Activated CD4-positive, alpha-beta T cell treated with anti-CD3 and anti-CD28 coated beads, Interleukin-2, amount 50 U/mL, for 48 hours (primary cell): Measurements from ENCODE around the gene GNPTG.

ENCODE experiments used
- DNase-seq, 2 experiments: peaks; one replicate each; pipeline ENCODE4 v3.0.0-alpha.2; 2020

Gene GNPTG

DNA sequence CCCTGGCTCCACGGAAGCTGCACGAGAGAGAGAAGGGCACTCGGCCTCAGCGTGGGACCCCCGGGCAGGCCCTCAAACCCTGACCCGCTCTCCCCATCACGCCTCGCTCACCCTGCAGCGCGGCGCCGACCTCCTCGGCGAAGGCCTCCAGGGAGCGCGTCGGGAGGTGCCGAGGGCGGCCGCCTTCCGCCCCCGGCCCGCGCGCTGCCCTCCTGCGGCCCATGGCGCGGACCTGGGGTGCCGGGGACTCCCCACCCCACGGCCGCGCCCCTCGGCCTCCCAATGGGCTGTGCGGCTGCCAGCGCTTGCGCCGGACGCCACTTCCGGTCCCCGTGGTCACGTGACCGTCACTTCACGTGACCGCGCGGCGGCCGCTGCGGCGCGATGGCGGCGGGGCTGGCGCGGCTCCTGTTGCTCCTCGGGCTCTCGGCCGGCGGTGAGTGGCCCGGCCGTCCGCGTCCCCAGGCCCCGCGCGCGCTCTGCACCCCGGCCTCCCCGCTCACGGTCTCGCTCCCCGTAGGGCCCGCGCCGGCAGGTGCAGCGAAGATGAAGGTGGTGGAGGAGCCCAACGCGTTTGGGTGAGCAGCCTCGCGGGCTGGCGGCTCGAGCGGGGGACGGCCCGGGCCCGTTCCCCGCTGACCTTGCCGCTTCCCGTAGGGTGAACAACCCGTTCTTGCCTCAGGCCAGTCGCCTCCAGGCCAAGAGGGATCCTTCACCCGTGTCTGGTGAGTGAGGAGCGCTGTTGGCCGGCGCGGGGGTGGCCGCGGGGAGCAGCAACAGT, at the start of gene GNPTG, which contains the start of gene TSR3:
Gene GNPTG (plus strand): TSS at position 350 of the 781 bp plus-strand sequence. CDS start 35 bp downstream, at position 385.
Gene TSR3 (minus strand): TSS at position 297 of the 781 bp plus-strand sequence. CDS start 74 bp downstream, at position 223.
- DNase-seq = peak; percentile 81 to 83

DNA sequence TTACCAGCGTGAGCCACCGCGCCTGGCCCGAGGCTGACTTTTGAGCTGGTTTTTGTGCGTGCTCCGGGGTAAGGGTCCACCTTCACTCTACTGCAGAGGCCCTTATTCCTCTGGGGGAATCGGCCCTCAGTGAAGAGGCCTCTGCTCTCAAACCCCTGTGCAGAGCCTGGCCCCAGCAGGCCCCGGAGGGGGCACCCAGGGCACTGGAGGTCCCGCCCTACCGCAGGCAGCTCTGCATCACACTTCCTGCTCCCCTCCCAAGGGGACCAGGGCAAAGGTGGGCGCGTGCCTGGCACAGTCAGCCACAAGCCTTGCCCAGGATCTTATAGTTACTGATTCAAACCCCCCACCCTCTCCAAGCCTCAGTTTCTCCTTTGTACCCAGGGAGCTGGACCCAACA, 45.9 kb upstream of the GNPTG start:
- DNase-seq = no peak

DNA sequence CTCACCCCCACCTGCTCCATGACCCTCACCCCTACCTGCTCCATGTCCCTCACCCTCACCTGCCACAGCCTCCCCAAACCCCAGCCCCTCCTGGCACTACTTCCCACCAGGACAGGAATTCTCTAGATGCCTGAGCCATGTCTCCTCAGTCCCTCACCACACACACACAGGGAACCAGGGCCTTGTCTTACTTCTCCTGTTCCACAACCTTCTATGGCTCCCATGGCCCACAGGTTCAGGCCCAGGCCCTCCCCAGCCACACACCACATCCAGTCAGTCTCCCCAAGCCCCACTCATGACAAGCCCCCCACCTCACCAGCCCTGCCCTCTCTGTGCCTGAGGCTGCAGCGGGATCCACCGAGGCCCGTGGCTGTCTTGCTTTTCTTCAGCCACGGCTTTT, 45.4 kb upstream of the GNPTG start:
- DNase-seq = no peak

DNA sequence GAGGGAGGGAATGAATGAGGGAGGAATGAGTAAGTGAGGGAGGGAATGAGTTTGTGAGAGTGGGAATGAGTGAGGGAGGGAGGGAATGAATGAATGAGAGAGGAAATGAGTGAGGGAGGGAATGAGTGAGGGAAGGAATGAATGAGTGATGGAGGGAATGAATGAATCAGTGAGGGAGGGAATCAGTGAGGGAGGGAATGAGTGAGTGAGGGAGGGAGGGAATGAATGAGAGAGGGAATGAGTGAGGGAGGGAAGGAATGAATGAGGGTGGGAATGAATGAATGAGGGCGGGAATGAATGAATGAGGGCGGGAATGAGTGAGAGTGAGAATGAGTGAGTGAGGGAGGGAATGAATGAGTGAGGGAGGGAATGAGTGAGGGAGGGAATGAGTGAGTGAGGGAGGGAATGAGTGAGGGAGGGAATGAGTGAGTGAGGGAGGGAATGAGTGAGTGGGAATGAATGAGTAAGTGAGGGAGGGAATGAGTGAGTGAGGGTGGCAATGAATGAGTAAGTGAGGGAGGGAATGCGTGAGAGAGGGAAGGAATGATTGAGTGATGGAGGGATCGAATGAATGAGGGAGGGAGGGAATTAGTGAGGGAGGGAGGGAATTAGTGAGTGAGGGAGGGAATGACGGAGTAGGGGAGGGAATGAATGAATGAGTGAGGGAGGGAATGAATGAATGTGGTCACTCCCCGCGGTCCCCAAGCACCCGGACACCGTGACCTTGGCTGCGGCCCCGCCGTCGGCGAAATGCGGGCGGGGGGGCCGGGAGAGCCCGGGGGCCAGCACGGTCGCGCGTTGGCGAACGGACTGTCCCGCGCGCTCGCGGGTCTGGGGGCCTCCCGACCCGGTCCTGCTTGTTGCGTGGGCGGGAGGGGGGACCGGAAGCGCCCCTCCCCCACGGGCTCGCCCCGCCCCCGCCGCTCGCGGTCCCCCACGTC, 43.4 kb upstream of the GNPTG start:
- no peak for DNase-seq

DNA sequence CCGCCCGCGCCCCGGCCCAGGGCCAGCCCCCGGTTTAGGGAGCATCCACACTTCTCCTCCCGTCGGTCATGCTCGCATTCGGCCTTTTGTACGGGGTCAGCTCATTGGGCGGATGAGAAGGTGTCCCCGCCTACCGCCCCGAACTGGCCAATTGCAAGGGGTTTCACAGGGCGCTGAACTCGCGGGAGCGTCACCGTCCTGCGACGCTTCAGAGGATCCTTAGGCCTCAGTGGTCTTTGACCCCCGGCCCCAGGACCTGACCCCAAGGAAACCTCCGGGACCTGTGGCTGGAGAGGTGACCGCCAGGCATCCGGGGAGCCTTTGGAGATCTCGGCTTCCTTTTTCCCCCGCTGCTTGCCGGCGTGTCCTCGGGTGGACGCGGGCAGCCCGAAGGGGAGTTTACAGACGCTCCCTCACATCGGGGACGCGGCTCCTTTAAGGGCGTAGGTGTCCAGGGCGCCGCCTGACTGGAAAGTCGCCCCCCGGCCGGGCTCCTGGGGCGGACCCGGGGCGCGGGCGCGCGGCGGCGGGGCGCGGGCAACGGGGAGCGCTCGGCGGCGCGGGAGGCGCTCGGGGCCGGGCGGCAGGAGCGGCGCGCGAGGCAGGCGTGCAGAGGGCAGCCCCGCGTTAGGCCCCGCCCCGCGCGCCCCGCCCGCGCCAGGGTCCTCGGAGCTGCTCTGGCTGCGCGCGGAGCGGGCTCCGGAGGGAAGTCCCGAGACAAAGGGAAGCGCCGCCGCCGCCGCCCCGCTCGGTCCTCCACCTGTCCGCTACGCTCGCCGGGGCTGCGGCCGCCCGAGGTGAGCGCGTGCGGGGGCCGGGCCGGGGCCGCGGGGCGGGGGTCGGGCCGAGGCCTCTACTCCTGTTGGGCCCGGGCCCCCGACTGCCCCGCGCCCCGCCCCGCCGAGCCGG, 42.5 kb upstream of the GNPTG start, which contains the start of gene UBE2I:
Gene UBE2I (plus strand): TSS at position 660 of the 909 bp plus-strand sequence. CDS start 4,395 bp downstream, outside the sequence.
- peak; percentile 97 to 98 for DNase-seq

DNA sequence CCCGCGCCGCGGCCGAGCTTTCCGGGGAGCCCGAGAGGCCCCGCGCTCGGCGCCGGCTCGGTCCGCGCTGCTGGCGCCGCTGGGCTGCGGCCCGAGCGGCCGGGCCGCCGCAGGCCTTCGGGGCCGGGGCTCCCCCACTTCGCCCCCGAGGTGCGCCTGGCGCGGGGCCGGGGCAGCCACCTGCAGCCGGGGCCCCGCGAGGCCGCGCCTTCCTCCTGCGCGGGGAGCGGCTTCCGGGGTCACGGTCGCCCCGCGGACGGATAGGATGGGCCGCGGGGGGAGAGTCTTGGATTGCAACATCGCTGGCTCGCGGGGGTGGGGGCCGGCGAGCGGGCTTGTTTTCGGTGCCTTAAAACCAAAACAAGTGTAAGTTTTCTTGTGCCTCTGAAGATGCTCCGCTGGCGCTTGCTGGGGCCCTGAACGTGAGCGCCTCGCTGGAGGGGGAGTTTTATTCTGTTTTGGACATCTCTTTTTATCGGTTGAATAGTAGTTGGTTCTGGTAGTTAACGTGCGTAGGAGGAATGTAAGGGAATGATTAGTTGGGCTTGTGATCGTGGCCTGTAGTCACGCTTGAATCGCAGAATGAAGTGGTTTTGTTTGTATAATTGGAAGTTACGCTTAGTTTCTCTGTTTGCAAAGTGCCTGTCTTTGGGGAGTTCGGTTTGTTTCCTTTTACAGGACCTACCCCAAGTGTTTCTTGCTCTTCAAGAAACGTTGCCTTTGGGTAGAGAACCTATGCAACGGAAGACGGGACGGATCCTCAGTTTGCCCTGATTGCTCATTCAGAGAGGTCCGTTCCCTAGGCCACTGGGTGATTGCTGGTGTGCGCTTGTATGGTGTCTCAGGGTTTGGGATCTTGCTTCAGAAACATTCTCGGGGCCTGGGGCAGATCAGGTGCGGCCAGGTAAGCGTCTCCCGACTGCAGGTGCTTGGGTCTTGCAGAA, 41.6 kb upstream of the GNPTG start:
- peak; percentile 58 to 63 for DNase-seq

DNA sequence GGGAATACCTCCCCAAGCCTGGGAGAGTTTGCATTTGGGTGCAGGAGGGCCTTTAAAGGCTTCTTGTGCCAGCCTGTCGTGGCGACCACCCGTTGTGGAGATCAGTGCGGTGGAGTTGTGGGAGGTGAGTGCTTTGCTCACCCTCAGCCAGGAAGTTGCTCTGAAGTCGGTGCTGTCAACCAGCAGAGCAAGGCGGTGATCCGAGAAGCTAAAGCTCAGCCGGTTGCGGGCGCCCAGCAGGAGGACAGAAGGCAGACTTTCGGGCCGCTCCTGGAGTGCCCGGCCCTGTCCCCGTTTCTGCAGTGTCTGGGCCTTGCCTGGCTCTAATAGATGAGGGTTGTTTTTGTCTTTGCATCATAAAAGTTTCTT, 40.9 kb upstream of the GNPTG start:
- peak in 1 of 2 experiments; percentile 28 for DNase-seq

DNA sequence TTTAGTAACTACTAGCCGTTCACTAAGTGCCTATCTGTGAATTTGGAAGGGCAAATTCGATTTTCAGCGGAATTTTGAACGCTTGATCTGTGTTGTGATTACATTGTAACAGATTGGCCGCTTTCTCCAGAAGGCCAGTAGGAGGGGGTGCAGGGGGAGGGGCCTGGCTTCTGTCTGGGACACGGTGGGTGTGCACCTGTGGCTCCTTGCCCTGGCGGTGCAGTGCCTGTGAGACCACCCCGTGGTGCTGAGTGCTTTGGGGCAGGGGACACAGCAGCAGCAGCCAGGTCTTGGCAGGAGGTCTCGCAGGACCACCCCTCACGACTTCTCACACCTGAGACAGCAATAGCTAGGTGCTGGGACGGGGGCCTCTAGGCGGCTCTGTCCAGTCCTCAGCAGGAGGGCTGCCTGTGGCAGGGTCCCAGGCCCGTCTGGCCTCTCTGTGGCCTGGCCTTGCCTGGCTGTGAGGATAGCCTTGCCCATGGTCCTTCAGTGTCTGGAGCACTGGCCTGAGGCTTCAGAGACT, 40.5 kb upstream of the GNPTG start:
- DNase-seq = no peak

DNA sequence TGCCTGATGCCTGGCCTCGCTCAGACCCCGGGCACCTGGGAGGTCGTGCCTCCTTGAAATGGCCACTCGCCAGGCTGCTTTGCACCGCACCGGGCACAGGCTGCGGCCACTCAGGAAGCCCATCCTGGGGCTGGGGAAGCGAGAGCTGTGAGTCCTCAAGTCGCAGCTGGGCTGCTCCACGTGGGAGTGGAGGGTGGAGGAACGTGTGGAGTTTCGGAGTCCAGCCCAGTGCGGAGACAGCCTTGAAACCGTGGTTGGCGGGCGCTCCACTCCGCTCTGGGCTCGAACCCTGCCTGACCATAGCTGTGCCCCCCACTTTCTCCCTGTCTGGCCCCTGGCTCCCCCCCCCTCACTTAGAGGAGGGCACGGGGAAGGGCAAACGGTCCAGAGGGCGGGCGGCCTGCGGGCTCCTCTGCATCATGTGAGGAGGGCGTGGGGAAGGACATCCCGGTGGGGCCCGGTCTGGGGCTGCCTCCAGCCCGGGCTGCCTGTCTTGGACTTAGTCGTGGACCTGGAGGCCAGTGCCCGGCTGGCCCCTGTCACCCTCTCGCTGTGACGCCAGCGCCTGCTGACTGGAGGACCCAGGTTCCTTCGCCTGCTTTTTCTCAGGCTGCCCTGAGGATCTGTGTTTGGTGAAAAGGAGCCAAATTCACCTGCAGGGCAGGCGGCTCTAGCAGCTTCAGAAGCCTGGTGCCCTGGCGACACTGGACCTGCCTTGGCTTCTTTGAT, 39.8 kb upstream of the GNPTG start:
- no peak for DNase-seq

DNA sequence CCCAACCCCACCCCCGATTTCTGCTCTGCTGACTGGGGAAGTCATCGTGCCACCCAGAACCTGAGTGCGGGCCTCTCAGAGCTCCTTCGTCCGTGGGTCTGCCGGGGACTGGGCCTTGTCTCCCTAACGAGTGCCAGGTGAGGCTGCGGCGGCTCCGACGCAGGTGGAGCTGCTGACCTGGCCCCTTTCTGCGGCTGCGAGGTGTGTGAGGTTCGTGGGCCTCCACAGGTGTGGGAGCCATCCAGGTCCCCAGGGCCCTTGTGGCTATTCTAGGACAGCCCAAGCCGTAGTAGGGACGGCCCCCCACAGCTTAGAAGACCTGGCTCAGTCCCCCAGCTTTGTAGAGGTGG, 39.3 kb upstream of the GNPTG start:
- no peak for DNase-seq

DNA sequence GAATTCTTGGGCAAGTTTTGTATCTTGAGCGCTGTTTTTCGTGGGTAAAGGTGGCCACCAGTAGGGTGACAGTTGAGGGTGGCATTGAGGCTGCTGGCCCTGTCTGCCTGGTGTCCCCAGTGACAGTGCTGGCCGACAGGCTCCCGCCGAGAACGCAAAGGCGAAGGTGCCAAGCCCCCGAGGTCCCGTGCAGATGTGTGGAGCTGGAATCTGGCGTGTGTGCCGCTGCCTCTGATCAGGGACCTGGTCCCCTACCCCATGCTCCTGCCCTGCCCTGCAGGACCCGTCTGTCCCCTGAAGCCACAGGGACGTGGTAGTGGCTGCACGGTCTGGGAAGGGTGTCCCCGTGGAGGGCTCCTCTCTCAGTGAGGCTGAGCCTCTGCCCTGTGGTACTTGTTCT, 38.8 kb upstream of the GNPTG start:
- DNase-seq = no peak

DNA sequence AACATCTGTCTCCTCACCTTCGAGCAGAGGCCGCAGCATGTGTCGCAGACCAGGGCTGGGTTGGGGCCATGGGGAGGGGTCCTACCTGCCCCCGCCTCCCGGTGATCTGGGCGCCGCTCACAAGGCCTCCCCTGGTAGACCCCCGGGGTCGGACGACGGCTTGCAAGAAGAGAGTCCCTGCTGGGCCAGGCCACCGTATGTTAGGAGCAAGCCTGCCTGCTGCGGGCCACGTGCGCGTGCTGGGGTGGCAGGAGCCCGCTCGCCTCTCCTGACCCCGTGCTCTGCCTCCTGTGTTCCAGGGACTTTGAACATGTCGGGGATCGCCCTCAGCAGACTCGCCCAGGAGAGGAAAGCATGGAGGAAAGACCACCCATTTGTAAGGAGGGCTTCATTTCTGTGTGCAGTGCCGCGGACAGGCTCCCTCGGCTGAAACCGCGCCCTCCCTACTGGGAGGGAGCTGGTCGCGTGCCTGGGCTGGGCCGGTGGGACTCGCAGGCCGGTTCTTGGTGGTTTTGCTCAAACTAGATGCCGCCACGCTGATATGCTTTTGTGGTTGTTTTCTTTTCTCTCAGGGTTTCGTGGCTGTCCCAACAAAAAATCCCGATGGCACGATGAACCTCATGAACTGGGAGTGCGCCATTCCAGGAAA, 37.9 kb upstream of the GNPTG start:
- no peak for DNase-seq

DNA sequence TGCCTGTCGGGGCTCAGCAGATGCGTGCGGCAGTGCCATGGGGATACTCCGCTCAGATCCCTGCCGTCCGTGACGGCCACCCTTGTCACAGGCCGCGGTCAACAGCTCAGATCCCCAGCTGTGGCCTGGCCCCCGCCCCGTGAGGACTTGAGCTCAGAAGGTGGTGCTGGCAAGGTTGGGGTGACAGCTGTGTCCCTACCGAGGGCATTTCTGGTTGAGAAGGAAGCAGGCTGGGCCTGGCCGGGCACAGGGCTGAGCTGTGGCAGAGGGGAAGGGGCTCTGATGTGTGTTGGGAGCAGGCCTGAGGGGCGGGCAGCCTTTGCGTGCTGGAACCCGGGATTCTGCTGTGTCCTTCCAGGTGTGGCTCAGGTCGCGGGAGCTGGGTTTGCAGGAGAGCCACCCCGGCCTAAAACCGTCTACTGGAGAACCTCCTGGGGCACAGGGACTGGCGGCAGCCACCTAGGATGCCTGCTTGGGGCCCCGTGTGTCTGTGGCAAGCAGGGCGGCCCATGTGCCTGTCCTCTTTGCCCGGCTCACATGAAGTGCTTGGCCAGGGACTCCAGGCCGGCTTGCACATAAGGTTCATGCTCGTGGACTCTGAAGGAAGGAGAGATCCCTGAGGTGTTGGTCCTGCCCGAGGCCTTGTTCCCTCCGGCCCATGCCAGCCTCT, 37.2 kb upstream of the GNPTG start:
- DNase-seq = no peak

DNA sequence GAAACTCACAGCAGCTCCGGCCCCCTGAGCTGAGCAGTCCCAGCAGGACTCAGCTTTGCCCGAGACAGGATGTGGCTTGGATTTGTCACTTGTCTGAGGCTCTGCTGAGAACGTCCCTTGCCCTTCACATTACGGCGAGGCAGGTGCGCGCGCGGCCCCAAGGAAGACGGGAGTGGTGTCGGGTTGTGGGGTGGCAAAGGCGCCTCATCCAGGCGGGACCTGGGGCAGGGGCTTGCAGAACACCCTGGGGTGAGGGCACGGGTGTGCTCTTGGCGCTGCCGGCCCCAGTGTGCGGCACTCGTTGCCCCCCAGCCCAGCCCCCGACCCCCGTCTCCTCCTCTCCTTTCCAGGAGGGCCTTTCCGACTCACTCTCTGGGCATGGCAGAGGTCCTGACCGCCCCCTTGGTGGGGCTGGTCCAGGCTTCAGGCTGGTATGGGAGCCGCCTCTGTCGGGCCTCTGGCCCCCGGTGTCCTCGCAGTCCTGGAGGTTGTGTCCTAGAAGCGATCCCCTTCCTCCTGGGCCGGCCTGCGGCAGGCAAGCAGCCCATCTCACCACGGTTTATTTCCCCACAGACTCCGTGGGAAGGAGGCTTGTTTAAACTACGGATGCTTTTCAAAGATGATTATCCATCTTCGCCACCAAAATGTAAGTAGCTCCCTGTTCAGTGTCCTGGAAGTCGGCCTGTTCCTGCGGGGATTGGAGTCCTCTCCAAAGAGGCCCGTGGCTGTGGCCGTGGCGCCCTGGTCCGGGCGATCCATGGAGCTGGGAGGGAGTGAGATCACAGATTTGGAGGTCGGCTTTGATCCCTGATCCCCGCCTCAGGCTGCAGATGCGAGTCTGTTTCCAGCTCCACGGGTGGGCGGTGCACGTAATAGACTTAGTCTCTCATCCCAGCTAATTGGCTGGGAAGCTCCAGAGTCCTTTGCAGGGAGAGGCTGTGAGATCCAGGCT, 36.4 kb upstream of the GNPTG start:
- DNase-seq = no peak

DNA sequence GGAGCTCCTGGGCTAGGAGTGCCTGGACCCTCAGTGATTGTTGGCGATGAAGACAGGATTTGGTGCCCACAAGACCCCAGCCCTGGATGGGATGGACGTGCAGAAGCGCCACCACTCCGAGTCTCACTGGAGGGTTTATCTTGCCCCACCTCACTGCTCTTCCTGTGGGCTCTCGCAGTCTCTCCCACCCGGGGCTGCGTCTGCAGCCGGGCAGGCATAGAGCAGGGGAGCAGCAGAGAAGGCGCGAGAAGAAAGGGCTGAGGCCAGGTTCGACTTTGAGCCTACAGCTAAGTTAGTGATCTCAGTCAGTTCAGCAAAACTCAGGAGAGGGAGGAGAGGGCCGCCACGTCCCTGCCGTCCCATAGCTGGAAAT, 35.7 kb upstream of the GNPTG start:
- DNase-seq = no peak

DNA sequence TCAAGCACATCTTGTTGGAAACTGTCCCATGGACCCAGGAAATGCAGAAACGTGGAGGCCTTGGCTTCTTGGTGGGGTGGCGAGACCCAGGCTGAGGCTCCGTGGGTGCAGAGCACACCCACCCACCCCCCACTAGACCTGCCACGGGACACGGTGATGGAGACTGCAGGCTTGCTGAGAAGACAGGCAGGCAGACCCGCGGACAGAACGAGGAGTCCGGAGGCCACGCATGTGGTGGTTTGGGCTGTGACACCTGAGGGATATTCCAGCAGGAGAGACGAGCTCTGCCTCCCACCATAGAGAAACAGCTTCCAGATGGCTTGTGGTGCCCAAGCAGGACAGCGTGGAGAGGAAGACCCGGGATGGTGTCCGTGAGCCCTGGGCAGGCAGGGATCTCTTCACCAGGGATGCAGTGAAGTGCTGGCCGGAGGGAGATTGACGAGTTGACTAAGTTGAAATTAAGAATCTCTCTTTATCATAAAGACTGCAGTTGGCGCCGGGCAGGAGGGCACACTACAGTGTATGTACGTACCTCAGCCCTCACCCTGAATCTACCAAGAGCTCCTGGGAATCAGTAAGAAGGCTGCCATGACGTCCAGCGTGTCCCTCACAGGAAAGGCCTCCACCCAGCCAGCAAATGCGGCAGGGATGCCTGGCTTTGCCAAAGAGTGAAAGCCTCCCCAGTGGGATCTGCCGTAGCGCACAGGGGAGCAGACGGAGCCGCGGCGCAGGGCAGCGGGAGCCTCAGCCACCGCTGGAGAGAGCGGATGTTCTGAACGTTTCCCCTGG, 34.1 kb upstream of the GNPTG start:
- no peak for DNase-seq

DNA sequence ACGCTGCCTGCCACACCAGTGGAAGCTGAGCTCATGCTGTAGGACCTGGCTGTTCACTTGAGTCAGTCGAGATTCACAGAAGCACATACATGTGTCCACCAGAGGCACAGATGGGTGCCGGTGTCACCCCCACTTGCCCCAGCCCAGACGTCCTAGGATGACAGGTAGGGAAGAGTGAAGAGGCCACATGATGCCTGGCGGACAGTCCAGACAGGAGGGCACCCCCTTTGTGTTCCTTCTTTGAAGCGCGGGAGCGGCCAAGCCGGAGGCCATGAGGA, 33.5 kb upstream of the GNPTG start:
- no peak for DNase-seq

DNA sequence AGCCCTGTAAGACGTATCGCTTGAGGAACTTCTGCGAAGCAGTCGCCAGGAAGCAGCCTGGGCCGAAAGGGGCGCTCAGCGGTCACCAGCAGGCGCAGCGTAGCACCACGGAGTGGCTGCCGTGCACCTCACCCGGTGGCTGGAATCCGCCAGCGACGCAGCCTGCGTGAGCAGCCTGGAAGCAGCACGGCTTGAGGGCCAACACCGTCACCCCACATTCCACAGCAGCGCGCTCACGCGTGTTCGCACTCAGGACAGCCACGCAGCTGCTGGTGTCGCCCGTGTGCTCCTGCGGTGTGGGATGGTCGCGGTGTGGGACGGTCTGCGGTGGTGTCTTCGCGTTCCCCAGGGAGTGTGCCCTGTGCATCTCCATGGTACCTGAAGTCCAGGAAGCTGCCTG, 32.7 kb upstream of the GNPTG start:
- no peak for DNase-seq
